GM23338 (cell line): ENCODE measurements around the gene GRK7. TPM values are rescaled to one million over a fixed set of nuclear protein-coding genes. Genes with fewer than 3 reads are reported as not detected.

Experiments
- ATAC-seq: fragments of 200-7000 bp; cut with Tn5 transposase; 3 replicates; pipeline ENCODE4 v1.9.1; 2020
- DNase-seq: peaks from one replicate; pipeline ENCODE4 v3.0.0-alpha.2; 2015; ENCODE audit warnings: low spot score
- H2AFZ ChIP-seq: fragments of 200-600 bp; sonication (generic); 2 replicates; pipeline ENCODE4 v1.8.0; 2016; ENCODE audit warnings: antibody characterized with exemption, mild to moderate bottlenecking, moderate library complexity
- H3F3A ChIP-seq: fragments of 200-600 bp; sonication (generic); replicated peaks from 2 replicates; pipeline ENCODE4 v1.8.0; 2017; ENCODE audit warnings: antibody characterized with exemption, mixed run types, low read depth
- H3K27ac ChIP-seq: fragments of 200-600 bp; sonication (generic); 2 replicates; pipeline ENCODE4 v1.6.1; 2016; ENCODE audit warnings: low read depth
- H3K27me3 ChIP-seq: fragments of 200-600 bp; sonication (generic); 2 replicates; pipeline ENCODE4 v1.8.0; 2016; ENCODE audit warnings: mild to moderate bottlenecking, mixed run types, moderate library complexity; ENCODE audit not compliant: insufficient read depth
- H3K36me3 ChIP-seq: fragments of 200-600 bp; sonication (generic); 2 replicates; pipeline ENCODE4 v1.8.0; 2016; ENCODE audit warnings: mild to moderate bottlenecking; ENCODE audit not compliant: insufficient read depth
- H3K4me1 ChIP-seq: fragments of 200-600 bp; sonication (generic); 2 replicates; pipeline ENCODE4 v1.8.0; 2016; ENCODE audit warnings: mild to moderate bottlenecking, moderate library complexity; ENCODE audit not compliant: insufficient read depth
- H3K4me2 ChIP-seq: fragments of 200-600 bp; sonication (generic); 2 replicates; pipeline ENCODE4 v1.7.1; 2017; ENCODE audit warnings: mixed run types
- H3K4me3 ChIP-seq: fragments of 200-600 bp; sonication (generic); 2 replicates; pipeline ENCODE4 v1.6.1; 2016; ENCODE audit warnings: mixed run types
- H3K79me2 ChIP-seq: fragments of 200-600 bp; sonication (generic); replicated peaks from 2 replicates; pipeline ENCODE4 v1.8.0; 2017; ENCODE audit warnings: mild to moderate bottlenecking; ENCODE audit not compliant: insufficient read depth
- H3K9me2 ChIP-seq: fragments of 200-600 bp; sonication (generic); 2 replicates; pipeline ENCODE4 v1.8.0; 2017; ENCODE audit not compliant: insufficient read depth
- H4K20me1 ChIP-seq: fragments of 200-600 bp; sonication (generic); replicated peaks from 2 replicates; pipeline ENCODE4 v1.8.0; 2017; ENCODE audit warnings: mild to moderate bottlenecking; ENCODE audit not compliant: insufficient read depth
- H3K27ac Mint-ChIP-seq: 2 replicates; pipeline ENCODE4 v1.8.0; 2020; ENCODE audit warnings: inconsistent platforms, mild to moderate bottlenecking, moderate library complexity, mixed read lengths
- H3K27me3 Mint-ChIP-seq: 3 replicates; pipeline ENCODE4 v1.8.0; 2022; ENCODE audit warnings: low read depth, mild to moderate bottlenecking, moderate library complexity, mixed read lengths, inconsistent platforms; ENCODE audit not compliant: insufficient read depth, poor library complexity
- H3K36me3 Mint-ChIP-seq: 3 replicates; pipeline ENCODE4 v1.8.0; 2021; ENCODE audit warnings: low read depth, mild to moderate bottlenecking, inconsistent platforms, moderate library complexity, mixed read lengths
- H3K4me1 Mint-ChIP-seq: 3 replicates; pipeline ENCODE4 v1.8.0; 2020; ENCODE audit warnings: mild to moderate bottlenecking, inconsistent platforms, mixed read lengths
- H3K4me3 Mint-ChIP-seq: 3 replicates; pipeline ENCODE4 v1.8.0; 2021; ENCODE audit warnings: moderate library complexity, mild to moderate bottlenecking, inconsistent platforms, mixed read lengths
- H3K9me3 Mint-ChIP-seq: 3 replicates; pipeline ENCODE4 v1.8.0; 2020; ENCODE audit warnings: moderate library complexity, mild to moderate bottlenecking, inconsistent platforms, mixed read lengths
- CREB1 ChIP-seq: fragments of 250-450 bp; sonication (Bioruptor Pico); IDR thresholded peaks from 2 replicates; pipeline ENCODE4 v1.5.0; 2020; ENCODE audit warnings: low read depth, mild to moderate bottlenecking, moderate library complexity
- EZH2 ChIP-seq: fragments of 200-600 bp; sonication (generic); IDR thresholded peaks from one replicate; pipeline ENCODE4 v1.8.0; 2017; ENCODE audit warnings: antibody characterized with exemption, mild to moderate bottlenecking, low read depth; ENCODE audit not compliant: unreplicated experiment
- EZH2phosphoT487 ChIP-seq: fragments of 200-600 bp; sonication (generic); IDR thresholded peaks from one replicate; pipeline ENCODE4 v1.8.1; 2018; ENCODE audit warnings: antibody characterized with exemption; ENCODE audit not compliant: unreplicated experiment
- JUNB ChIP-seq: IDR thresholded peaks from one replicate; pipeline ENCODE4 v1.6.1; 2016; ENCODE audit warnings: antibody characterized with exemption; ENCODE audit not compliant: unreplicated experiment
- ZNF114 ChIP-seq: fragments of 250-450 bp; sonication (Bioruptor Pico); IDR thresholded peaks from 2 replicates; pipeline ENCODE4 v1.5.0; 2020; ENCODE audit warnings: mild to moderate bottlenecking, moderate library complexity
- ZNF331 ChIP-seq: fragments of 250-450 bp; sonication (Bioruptor Pico); IDR thresholded peaks from 2 replicates; pipeline ENCODE4 v1.5.0; 2020; ENCODE audit warnings: low read depth, mild to moderate bottlenecking, moderate library complexity
- polyA plus RNA-seq: library from polyadenylated mRNA; unstranded; fragments of >200 nt; fragmentation: Nextera tagmentation; extraction: Ambion mirVana; gene quantifications from 2 replicates; pipeline ENCODE4 v1.2.1, GENCODE V29; 2016
- total RNA-seq: library from RNA; depleted of rRNA; stranded (reverse); fragments of >200 nt; shearing (Covaris generic); gene quantifications from 2 replicates; pipeline ENCODE4 v1.2.3, GENCODE V29; 2014
- TF ChIP-seq, protein P1 (sequence below): IDR thresholded peaks from one replicate; pipeline ENCODE4 v1.6.1; 2018; ENCODE audit warnings: antibody characterized with exemption; ENCODE audit not compliant: unreplicated experiment
- TF ChIP-seq, protein P2 (sequence below): fragments of 250-450 bp; sonication (Bioruptor Pico); IDR thresholded peaks from 2 replicates; pipeline ENCODE4 v1.5.0; 2020; ENCODE audit warnings: mild to moderate bottlenecking, moderate library complexity
- TF ChIP-seq, protein P3 (sequence below), 2 experiments: fragments of 200-600 bp in 1 of 2; sonication (generic) in 1 of 2; conservative IDR thresholded peaks; 2 replicates each; pipeline versions ENCODE4 v1.5.1 to v1.6.1; 2016 to 2017; ENCODE audit warnings: antibody characterized with exemption in 2 of 2, low read depth in 2 of 2, mild to moderate bottlenecking in 2 of 2, moderate library complexity in 1 of 2

Gene GRK7
- total and polyA plus RNA-seq, 2 experiments from 2014 or later, result not detected

DNA sequence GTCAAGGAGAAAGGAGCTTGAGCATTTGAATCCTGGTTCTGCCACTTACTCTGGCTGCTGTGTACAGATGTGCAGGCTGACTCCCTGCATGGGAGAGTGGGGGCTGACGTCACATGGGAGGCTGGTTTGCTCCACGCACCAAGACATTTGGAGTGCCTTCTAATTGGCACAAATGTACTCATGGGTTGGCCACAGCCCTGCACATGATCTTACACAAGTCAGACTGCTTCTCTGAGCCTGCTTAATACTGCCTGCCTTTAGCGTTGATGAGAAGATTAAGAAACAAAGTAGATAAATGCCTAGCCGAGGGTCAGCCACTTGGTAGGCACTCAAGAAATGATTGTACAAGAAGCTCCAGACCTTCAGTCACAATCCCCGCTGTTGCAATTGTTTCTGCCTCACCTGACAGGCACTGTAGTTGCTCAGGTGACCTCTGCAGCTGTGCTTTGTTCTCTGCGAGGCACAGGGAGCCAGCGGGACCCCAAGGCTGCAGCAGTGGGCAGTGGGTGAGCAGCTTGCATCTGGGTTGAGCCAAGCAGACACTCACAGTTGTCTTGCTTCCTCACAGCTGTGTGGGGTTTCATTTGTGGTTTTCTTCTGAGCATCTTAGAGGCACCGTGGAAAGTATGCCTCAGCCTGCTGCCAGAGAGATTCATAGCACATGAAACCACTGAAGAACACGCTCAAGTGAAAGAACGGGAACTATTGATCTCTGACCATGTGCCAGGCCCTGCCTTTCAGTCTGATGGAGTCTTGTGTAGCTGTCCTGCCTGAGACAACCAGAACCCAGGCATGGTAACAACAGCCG is 33.1 kb downstream of the GRK7 start:
- Histone ChIP-seq H3K4me3 (no peak overlapping the region; the same call in 1 of the 2 replicates), H4K20me1 (no peaks in the 10 kb centered on the region), H3K4me2 (peak overlapping the region; percentile 74), H3K79me2 (no peaks in the 10 kb centered on the region), H3K27me3 (peaks cover 25% of the 10 kb centered on the region), H3K27ac (no peak overlapping the region), H3K9me2 (no peaks in the 10 kb centered on the region), H3K4me1 (peaks cover 15% of the 10 kb centered on the region), H3F3A (no peaks in the 10 kb centered on the region), H2AFZ (peak overlapping the region; percentile 97), H3K36me3 (no peaks in the 10 kb centered on the region)
- TF ChIP-seq EZH2phosphoT487, result no peak
- no peak for TF ChIP-seq ZNF114 (CRISPR knock-in tag)
- TF ChIP-seq, protein P1, sequence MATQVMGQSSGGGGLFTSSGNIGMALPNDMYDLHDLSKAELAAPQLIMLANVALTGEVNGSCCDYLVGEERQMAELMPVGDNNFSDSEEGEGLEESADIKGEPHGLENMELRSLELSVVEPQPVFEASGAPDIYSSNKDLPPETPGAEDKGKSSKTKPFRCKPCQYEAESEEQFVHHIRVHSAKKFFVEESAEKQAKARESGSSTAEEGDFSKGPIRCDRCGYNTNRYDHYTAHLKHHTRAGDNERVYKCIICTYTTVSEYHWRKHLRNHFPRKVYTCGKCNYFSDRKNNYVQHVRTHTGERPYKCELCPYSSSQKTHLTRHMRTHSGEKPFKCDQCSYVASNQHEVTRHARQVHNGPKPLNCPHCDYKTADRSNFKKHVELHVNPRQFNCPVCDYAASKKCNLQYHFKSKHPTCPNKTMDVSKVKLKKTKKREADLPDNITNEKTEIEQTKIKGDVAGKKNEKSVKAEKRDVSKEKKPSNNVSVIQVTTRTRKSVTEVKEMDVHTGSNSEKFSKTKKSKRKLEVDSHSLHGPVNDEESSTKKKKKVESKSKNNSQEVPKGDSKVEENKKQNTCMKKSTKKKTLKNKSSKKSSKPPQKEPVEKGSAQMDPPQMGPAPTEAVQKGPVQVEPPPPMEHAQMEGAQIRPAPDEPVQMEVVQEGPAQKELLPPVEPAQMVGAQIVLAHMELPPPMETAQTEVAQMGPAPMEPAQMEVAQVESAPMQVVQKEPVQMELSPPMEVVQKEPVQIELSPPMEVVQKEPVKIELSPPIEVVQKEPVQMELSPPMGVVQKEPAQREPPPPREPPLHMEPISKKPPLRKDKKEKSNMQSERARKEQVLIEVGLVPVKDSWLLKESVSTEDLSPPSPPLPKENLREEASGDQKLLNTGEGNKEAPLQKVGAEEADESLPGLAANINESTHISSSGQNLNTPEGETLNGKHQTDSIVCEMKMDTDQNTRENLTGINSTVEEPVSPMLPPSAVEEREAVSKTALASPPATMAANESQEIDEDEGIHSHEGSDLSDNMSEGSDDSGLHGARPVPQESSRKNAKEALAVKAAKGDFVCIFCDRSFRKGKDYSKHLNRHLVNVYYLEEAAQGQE, result no peak
- TF ChIP-seq, protein P2, sequence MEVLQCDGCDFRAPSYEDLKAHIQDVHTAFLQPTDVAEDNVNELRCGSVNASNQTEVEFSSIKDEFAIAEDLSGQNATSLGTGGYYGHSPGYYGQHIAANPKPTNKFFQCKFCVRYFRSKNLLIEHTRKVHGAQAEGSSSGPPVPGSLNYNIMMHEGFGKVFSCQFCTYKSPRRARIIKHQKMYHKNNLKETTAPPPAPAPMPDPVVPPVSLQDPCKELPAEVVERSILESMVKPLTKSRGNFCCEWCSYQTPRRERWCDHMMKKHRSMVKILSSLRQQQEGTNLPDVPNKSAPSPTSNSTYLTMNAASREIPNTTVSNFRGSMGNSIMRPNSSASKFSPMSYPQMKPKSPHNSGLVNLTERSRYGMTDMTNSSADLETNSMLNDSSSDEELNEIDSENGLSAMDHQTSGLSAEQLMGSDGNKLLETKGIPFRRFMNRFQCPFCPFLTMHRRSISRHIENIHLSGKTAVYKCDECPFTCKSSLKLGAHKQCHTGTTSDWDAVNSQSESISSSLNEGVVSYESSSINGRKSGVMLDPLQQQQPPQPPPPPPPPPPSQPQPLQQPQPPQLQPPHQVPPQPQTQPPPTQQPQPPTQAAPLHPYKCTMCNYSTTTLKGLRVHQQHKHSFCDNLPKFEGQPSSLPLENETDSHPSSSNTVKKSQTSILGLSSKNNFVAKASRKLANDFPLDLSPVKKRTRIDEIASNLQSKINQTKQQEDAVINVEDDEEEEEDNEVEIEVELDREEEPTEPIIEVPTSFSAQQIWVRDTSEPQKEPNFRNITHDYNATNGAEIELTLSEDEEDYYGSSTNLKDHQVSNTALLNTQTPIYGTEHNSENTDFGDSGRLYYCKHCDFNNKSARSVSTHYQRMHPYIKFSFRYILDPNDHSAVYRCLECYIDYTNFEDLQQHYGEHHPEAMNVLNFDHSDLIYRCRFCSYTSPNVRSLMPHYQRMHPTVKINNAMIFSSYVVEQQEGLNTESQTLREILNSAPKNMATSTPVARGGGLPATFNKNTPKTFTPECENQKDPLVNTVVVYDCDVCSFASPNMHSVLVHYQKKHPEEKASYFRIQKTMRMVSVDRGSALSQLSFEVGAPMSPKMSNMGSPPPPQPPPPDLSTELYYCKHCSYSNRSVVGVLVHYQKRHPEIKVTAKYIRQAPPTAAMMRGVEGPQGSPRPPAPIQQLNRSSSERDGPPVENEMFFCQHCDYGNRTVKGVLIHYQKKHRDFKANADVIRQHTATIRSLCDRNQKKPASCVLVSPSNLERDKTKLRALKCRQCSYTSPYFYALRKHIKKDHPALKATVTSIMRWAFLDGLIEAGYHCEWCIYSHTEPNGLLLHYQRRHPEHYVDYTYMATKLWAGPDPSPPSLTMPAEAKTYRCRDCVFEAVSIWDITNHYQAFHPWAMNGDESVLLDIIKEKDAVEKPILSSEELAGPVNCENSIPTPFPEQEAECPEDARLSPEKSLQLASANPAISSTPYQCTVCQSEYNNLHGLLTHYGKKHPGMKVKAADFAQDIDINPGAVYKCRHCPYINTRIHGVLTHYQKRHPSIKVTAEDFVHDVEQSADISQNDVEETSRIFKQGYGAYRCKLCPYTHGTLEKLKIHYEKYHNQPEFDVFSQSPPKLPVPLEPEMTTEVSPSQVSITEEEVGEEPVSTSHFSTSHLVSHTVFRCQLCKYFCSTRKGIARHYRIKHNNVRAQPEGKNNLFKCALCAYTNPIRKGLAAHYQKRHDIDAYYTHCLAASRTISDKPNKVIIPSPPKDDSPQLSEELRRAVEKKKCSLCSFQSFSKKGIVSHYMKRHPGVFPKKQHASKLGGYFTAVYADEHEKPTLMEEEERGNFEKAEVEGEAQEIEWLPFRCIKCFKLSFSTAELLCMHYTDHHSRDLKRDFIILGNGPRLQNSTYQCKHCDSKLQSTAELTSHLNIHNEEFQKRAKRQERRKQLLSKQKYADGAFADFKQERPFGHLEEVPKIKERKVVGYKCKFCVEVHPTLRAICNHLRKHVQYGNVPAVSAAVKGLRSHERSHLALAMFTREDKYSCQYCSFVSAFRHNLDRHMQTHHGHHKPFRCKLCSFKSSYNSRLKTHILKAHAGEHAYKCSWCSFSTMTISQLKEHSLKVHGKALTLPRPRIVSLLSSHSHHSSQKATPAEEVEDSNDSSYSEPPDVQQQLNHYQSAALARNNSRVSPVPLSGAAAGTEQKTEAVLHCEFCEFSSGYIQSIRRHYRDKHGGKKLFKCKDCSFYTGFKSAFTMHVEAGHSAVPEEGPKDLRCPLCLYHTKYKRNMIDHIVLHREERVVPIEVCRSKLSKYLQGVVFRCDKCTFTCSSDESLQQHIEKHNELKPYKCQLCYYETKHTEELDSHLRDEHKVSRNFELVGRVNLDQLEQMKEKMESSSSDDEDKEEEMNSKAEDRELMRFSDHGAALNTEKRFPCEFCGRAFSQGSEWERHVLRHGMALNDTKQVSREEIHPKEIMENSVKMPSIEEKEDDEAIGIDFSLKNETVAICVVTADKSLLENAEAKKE (CRISPR knock-in tag), result no peak
- TF ChIP-seq ZNF331 (CRISPR knock-in tag), result no peak
- TF ChIP-seq CREB1 (CRISPR knock-in tag), result no peak
- TF ChIP-seq, protein P3, sequence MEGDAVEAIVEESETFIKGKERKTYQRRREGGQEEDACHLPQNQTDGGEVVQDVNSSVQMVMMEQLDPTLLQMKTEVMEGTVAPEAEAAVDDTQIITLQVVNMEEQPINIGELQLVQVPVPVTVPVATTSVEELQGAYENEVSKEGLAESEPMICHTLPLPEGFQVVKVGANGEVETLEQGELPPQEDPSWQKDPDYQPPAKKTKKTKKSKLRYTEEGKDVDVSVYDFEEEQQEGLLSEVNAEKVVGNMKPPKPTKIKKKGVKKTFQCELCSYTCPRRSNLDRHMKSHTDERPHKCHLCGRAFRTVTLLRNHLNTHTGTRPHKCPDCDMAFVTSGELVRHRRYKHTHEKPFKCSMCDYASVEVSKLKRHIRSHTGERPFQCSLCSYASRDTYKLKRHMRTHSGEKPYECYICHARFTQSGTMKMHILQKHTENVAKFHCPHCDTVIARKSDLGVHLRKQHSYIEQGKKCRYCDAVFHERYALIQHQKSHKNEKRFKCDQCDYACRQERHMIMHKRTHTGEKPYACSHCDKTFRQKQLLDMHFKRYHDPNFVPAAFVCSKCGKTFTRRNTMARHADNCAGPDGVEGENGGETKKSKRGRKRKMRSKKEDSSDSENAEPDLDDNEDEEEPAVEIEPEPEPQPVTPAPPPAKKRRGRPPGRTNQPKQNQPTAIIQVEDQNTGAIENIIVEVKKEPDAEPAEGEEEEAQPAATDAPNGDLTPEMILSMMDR (conservative IDR thresholded peaks at IDR 0.05; ENCODE audit: low read depth in 2 of 2), result no peak
- TF ChIP-seq JUNB, result no peak
- no peak for TF ChIP-seq EZH2
- Mint-ChIP-seq H3K4me1 (peaks cover 31% of the 10 kb centered on the region), H3K4me3 (peak overlapping the region; percentile 77; the same call in 1 of the 3 replicates), H3K36me3 (peaks cover 6% of the 10 kb centered on the region; the same call in 2 of the 3 replicates), H3K27me3 (peaks cover 18% of the 10 kb centered on the region), H3K27ac (no peak overlapping the region), H3K9me3 (peaks cover 10% of the 10 kb centered on the region)
- ATAC-seq (peak; percentile 10; the same call in 2 of the 3 replicates), DNase-seq (no peak)
